Ascending aorta (tissue), 2 donors: ENCODE measurements around the gene RNU2-63P. TPM values are rescaled to one million over a fixed set of nuclear protein-coding genes. Genes with fewer than 3 reads are reported as not detected.
"Not testable (repeated sequence)": the region's sequence is repeated elsewhere in the genome, so short reads cannot be mapped to it uniquely, and the experiment has no call there.

Experiments
- DNase-seq, 2 donors: peaks; one replicate each; pipeline ENCODE4 v3.0.0-alpha.2; 2019; ENCODE audit warnings: low spot score in 2 of 2
- H3K27ac ChIP-seq, 2 donors: fragments of 200-600 bp; sonication (generic); one replicate each; pipeline ENCODE4 v1.5.1; 2016 to 2017; ENCODE audit warnings: mild to moderate bottlenecking in 1 of 2
- H3K27me3 ChIP-seq: fragments of 200-600 bp; sonication (generic); one replicate; pipeline ENCODE4 v1.5.1; 2017
- H3K36me3 ChIP-seq, 2 donors: fragments of 200-600 bp; sonication (generic); one replicate each; pipeline ENCODE4 v1.5.1; 2016
- H3K4me1 ChIP-seq, 2 donors: fragments of 200-600 bp; sonication (generic); one replicate each; pipeline ENCODE4 v1.5.1; 2016 to 2017; ENCODE audit warnings: mild to moderate bottlenecking in 1 of 2
- H3K4me3 ChIP-seq, 2 donors: fragments of 200-600 bp; sonication (generic); one replicate each; pipeline ENCODE4 v1.5.1; 2016 to 2017; ENCODE audit warnings: mild to moderate bottlenecking in 1 of 2
- H3K9me3 ChIP-seq, 2 donors: fragments of 200-600 bp; sonication (generic); one replicate each; pipeline ENCODE4 v1.5.1; 2016
- intact Hi-C: fragments of 100-400 bp; cut with DNase I; formaldehyde crosslinking; loops from one replicate; pipeline ENCODE4 v1.15.1; 2023
- total RNA-seq: library from RNA; depleted of rRNA; stranded (reverse); fragments of >200 nt; gene quantifications from one replicate; pipeline ENCODE4 v1.1.0, GENCODE V29; 2016
- TF ChIP-seq, protein P1 (sequence below), 3 experiments: fragments of 200-600 bp in 2 of 3; fragments of 450-650 bp in 1 of 3; sonication (generic) in 2 of 3; IDR thresholded peaks; one replicate each; pipeline ENCODE4 v1.5.1; 2016 to 2019; ENCODE audit warnings: antibody characterized with exemption in 3 of 3, mild to moderate bottlenecking in 1 of 3, moderate library complexity in 1 of 3

RNU2-63P gene
- total RNA-seq, 1 donor from 2014 or later = not detected

DNA sequence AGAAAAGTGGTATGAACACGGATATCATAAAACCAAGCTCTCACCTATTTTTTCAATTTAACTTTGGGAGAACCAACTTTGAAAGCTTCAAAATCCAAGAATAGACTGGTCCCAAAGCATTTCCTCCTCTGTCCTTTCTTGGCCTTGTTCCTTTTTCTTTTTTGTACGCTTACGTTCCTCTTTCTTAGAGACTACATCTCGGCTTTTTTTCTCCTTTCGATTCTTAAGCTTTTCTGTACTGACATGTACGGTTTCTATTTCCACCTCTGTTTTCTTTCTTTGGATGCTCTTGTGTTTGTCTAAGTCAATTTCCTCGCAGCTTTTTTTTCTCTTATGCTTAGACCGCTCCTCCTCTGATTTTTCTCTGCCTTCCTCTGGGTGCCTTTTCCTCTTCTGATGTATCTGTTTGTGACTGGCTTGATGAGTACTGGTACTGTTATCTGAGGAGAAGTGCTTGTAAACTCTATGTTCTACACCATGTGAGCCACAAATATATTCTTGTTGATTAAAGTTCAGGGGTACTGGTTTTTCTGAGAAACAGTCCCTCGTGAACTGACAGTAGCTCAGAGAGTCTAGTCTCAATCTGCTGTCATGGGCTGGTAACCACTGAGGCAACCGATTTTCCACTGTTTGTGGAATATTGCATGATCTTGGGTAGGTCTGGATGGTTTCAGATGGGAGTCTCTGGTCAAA is 11.5 kb upstream of the RNU2-63P start:
- intact Hi-C loops = no loop called here
- H3K27ac ChIP-seq = no peak overlapping the region
- H3K4me3 ChIP-seq = no peak overlapping the region
- no peak for DNase-seq
- peaks cover 19 to 36% of the 10 kb centered on the region in 2 donors for H3K36me3 ChIP-seq
- H3K4me1 ChIP-seq = no peaks in the 10 kb centered on the region
- TF ChIP-seq, protein P1, sequence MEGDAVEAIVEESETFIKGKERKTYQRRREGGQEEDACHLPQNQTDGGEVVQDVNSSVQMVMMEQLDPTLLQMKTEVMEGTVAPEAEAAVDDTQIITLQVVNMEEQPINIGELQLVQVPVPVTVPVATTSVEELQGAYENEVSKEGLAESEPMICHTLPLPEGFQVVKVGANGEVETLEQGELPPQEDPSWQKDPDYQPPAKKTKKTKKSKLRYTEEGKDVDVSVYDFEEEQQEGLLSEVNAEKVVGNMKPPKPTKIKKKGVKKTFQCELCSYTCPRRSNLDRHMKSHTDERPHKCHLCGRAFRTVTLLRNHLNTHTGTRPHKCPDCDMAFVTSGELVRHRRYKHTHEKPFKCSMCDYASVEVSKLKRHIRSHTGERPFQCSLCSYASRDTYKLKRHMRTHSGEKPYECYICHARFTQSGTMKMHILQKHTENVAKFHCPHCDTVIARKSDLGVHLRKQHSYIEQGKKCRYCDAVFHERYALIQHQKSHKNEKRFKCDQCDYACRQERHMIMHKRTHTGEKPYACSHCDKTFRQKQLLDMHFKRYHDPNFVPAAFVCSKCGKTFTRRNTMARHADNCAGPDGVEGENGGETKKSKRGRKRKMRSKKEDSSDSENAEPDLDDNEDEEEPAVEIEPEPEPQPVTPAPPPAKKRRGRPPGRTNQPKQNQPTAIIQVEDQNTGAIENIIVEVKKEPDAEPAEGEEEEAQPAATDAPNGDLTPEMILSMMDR (IDR thresholded peaks at IDR 0.05) = no peak
- H3K27me3 ChIP-seq = no peaks in the 10 kb centered on the region
- H3K9me3 ChIP-seq = no peaks in the 10 kb centered on the region

DNA sequence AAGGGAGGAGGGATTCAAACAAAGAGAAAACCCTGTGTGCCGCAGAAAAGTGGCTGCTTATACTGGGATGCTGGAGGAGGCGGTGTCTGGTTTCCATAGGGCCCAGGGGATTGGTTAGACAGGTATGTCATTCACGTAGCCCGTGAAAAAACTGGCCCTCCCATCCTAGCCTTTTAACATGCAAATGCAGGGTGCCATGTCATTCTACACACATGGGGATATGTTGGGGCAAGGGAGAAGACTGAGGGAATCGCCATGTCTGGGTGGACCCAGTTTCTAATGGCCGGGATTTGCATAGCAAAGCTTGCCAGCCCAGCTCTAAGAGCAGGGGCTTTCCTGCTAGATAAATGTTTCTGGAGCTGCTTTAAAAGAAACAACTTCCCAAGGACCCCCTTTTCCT is 8.2 kb upstream of the RNU2-63P start:
- Histone ChIP-seq H3K27me3 (no peaks in the 10 kb centered on the region), H3K9me3 (no peaks in the 10 kb centered on the region), H3K4me3 (no peak overlapping the region), H3K36me3 (peaks cover 8 to 9% of the 10 kb centered on the region in 2 donors), H3K4me1 (no peaks in the 10 kb centered on the region), H3K27ac (no peak overlapping the region)
- TF ChIP-seq, protein P1 (IDR thresholded peaks at IDR 0.05) = no peak
- intact Hi-C loops = no loop called here
- no peak for DNase-seq

DNA sequence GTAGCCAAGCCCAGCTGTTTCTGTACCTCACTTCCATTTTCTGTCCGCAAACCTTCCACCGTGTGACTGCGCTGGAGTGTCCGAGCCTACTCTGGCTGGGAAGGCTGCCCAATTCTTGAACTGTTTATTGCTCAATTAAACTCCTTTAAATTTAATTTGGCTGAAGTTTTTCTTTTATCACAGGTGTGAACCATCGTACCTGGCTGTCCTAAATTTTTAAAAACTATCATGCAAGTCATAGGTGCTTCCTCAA is 6.2 kb upstream of the RNU2-63P start:
- no peak overlapping the region for H3K4me3 ChIP-seq
- H3K27ac ChIP-seq = no peak overlapping the region
- TF ChIP-seq, protein P1 (IDR thresholded peaks at IDR 0.05) = no peak
- DNase-seq = no peak
- H3K9me3 ChIP-seq = no peaks in the 10 kb centered on the region
- H3K4me1 ChIP-seq = no peaks in the 10 kb centered on the region
- H3K27me3 ChIP-seq = no peaks in the 10 kb centered on the region
- H3K36me3 ChIP-seq = no peaks in the 10 kb centered on the region
- intact Hi-C loops = no loop called here

DNA sequence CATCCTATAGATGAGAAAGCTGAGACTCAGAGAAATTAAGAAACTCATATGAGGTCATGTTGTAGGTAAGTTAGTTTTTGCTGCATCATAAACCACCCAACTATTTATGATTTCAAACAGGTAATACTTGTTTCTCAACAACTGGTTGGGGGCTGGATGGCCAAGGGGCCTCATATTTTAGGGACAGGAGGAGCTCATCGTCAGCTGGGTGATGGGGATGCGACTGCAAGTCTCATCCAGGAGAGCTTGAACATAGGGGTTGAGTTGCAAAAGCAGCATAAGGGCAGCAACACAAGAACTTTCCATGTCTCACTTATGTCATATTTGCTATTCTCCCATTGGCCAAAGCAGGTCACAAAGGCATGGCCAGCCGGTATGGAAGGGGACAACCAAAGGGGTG is 3.6 kb upstream of the RNU2-63P start:
- intact Hi-C loops = no loop called here
- H3K9me3 ChIP-seq = no peaks in the 10 kb centered on the region
- H3K27me3 ChIP-seq = no peaks in the 10 kb centered on the region
- no peaks in the 10 kb centered on the region for H3K4me1 ChIP-seq
- H3K27ac ChIP-seq = no peak overlapping the region
- H3K36me3 ChIP-seq = no peaks in the 10 kb centered on the region
- no peak for DNase-seq
- TF ChIP-seq, protein P1 (IDR thresholded peaks at IDR 0.05) = no peak
- no peak overlapping the region for H3K4me3 ChIP-seq

DNA sequence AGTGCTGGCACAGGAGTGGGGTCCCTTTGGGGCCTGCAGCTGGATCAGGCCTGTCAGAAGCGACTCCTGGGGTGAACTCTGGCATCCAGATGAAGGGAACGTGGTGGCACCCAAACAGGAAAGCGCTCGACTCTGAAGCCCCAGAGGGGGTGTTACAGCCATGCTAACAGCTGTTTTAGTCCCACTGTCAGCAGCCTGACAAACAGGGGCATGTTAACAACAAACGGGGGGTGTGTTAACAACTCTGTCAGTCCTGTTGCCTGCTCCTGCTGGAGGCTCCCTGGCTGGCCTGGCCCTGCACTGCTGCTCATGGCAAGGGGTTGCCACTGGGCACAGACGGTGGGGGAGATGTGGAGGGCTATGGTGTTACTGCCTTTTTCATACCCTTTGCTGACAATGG is 2.6 kb upstream of the RNU2-63P start:
- no peak for DNase-seq
- H3K27ac ChIP-seq = no peak overlapping the region
- intact Hi-C loops = no loop called here

DNA sequence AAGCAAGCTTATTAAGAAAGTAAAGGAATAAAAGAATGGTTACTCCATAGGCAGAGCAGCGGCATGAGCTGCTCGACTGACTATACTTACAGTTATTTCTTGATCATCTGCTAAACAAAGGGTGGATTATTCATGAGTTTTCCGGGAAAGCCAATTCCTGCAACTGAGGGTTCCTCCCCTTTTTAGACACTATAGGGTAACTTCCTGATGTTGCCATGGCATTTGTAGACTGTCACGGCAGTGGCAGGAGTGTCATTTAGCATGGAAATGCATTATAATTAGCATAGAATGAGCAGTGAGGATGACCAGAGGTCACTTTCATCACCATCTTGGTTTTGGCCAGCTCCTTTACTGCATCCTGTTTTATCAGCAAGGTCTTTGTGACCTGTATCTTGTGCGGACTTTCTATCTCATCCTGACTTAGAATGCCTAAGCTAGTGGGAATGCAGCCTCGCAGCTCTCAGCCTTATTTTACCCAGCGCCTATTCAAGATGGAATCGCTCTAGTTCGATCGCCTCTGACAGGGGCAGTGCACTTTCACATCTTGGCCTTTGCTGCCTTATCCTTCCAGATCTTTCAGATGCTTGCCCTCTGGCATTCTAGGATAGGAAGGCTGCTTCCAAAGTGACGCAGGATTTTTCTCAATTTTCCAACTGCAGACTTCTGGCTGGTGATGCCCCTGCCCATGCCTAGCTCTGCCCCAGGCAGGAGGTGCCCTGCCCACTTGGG is 1.9 kb upstream of the RNU2-63P start:
- DNase-seq, H3K27me3 ChIP-seq, H3K4me1 ChIP-seq, H3K9me3 ChIP-seq, intact Hi-C loops, H3K36me3 ChIP-seq, H3K4me3 ChIP-seq, H3K27ac ChIP-seq: not testable (repeated sequence)

More for the DNA sequence above, 2.6 kb upstream of the RNU2-63P start:
- H3K4me1 ChIP-seq = no peaks in the 10 kb centered on the region
- no peaks in the 10 kb centered on the region for H3K36me3 ChIP-seq
- TF ChIP-seq, protein P1 (IDR thresholded peaks at IDR 0.05) = no peak
- no peak overlapping the region for H3K4me3 ChIP-seq
- no peaks in the 10 kb centered on the region for H3K9me3 ChIP-seq
- no peaks in the 10 kb centered on the region for H3K27me3 ChIP-seq

DNA sequence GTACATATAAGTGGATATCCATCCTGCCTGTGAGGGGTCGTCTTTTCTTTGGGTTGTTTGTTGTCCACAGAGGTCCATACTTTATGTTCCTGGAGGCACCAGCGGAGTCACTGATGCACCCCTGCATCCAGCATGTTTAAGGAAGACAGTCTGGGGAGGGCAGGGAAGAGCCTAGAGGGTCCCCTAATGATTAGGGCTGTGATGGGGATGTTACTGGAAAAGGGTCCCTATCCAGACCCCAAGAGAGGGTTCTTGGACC is 1.4 kb upstream of the RNU2-63P start:
- H3K9me3 ChIP-seq, intact Hi-C loops, H3K4me1 ChIP-seq, H3K27me3 ChIP-seq, H3K36me3 ChIP-seq, DNase-seq: not testable (repeated sequence)
- Histone ChIP-seq H3K4me3 (peak overlapping the region in 1 of 2 donors; percentile 68), H3K27ac (peak overlapping the region; percentile 2 to 6)
